ENCODE data around the gene EFCAB11. TPM values are rescaled to one million over a fixed set of nuclear protein-coding genes. Genes with fewer than 3 reads are reported as not detected.

The EFCAB11 gene
- total and polyA plus RNA-seq, 11 donors = 0.79 to 4.6 (median 3.3) TPM

DNA sequence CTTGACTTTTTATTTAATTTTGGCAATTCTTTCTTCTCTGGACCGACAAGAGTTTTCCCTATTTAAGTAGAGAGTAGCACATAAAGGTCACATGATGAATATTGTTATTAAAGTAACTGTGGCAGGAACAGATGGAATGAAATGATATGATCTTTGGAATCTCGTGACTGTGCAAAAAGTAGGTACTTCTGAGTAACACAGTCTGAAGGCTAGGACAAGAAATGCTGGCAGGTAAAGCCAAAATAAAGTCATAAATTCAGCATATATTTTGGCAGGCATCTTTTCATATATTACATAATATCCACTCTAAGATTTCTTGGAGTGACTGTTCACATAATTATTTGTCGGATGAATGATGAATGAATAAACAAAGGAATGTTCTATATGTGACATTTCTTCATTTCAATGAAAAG lies 121.4 kb downstream of the EFCAB11 start:
- WGBS, 4 donors = 72 to 83% (median 77%) methylated on average over 3 of the region's 3 CpGs
- H3K27me3 ChIP-seq = no peaks in the 10 kb centered on the region
- no peaks in the 10 kb centered on the region for H3K4me1 ChIP-seq
- ATAC-seq (no peak), DNase-seq (no peak)
- H3K27ac ChIP-seq = no peak overlapping the region
- no peak overlapping the region for H3K4me3 ChIP-seq
- H3K36me3 ChIP-seq = no peaks in the 10 kb centered on the region
- intact Hi-C loops (cut with DNase I) = no loop called here
- TF ChIP-seq, protein P1, sequence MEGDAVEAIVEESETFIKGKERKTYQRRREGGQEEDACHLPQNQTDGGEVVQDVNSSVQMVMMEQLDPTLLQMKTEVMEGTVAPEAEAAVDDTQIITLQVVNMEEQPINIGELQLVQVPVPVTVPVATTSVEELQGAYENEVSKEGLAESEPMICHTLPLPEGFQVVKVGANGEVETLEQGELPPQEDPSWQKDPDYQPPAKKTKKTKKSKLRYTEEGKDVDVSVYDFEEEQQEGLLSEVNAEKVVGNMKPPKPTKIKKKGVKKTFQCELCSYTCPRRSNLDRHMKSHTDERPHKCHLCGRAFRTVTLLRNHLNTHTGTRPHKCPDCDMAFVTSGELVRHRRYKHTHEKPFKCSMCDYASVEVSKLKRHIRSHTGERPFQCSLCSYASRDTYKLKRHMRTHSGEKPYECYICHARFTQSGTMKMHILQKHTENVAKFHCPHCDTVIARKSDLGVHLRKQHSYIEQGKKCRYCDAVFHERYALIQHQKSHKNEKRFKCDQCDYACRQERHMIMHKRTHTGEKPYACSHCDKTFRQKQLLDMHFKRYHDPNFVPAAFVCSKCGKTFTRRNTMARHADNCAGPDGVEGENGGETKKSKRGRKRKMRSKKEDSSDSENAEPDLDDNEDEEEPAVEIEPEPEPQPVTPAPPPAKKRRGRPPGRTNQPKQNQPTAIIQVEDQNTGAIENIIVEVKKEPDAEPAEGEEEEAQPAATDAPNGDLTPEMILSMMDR (IDR thresholded peaks at IDR 0.05) = no peak
- TF ChIP-seq POLR2A (IDR thresholded peaks at IDR 0.05) = no peak
- peaks cover 0 to 5% (median 0%) of the 10 kb centered on the region in 12 donors for H3K9me3 ChIP-seq

DNA sequence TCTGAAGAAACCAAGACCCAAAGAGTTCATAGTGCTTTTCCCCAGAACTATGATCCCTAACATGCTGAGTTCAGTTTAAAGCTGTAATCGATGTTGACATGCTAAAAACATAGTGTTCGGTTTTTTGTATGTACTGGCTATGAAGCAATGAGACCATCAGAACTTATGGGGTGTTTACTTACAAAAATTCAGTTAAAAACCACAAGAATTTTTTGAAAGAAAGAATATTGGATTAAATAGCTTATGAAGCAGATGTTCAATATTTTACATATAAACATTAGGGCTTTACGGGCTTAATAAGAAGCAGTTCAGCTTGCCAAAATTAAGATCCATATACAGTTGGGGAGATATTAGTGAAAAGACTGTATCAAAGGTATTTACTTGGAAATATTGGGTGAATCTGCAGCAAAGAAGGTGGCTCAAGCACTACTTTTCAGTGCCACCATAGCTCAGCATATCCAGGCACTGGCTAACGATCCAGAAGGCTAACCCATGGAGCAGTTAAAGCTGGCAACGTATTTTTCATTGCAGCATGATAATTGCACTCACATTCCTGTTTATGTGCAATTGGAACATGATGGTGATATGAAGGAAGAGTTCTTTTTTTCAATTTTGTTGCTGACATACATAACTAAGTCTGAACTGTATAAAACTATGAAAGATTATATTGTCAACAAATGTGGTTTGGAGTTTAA lies 125.9 kb downstream of the EFCAB11 start:
- no peak overlapping the region for H3K27ac ChIP-seq
- H3K27me3 ChIP-seq = no peaks in the 10 kb centered on the region
- no peaks in the 10 kb centered on the region for H3K36me3 ChIP-seq
- H3K4me1 ChIP-seq = no peaks in the 10 kb centered on the region
- intact Hi-C loops (cut with DNase I) = no loop called here
- WGBS, 4 donors = 89 to 93% (median 91%) methylated on average over 5 of the region's 5 CpGs
- ATAC-seq (no peak), DNase-seq (no peak)
- TF ChIP-seq, protein P1 (IDR thresholded peaks at IDR 0.05) = no peak
- TF ChIP-seq POLR2A (IDR thresholded peaks at IDR 0.05) = no peak
- peaks cover 0 to 11% (median 3%) of the 10 kb centered on the region in 12 donors for H3K9me3 ChIP-seq
- H3K4me3 ChIP-seq = no peak overlapping the region

DNA sequence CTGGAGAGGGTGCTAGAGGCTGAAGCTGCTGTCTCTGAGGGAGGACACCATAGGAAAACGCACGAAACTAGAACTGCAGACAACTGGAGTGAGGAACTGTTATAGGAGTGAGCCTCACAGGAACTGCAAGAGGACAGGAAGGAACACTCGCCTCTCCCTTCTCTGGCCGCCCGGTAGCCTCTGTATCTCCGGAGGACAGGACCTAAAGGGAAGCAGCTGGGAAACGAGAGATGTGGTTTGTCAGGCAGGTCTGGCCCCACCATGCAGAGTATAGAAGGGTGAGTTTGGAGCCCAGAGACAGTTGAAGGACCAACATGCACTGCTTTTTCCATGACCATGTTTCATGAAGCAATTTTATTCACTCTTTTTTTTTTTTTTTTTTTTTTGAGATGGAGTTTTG lies 127.3 kb downstream of the EFCAB11 start:
- Histone ChIP-seq H3K27me3 (no peaks in the 10 kb centered on the region), H3K4me1 (no peaks in the 10 kb centered on the region), H3K27ac (no peak overlapping the region), H3K4me3 (no peak overlapping the region), H3K9me3 (peaks cover 0 to 19% (median 10%) of the 10 kb centered on the region in 12 donors), H3K36me3 (no peaks in the 10 kb centered on the region)
- intact Hi-C loops (cut with DNase I) = no loop called here
- WGBS, 4 donors = 47 to 61% (median 58%) methylated on average over 7 of the region's 7 CpGs
- no peak for ATAC-seq
- TF ChIP-seq, protein P1 (IDR thresholded peaks at IDR 0.05) = no peak
- TF ChIP-seq POLR2A (IDR thresholded peaks at IDR 0.05) = no peak
- DNase-seq = no peak

DNA sequence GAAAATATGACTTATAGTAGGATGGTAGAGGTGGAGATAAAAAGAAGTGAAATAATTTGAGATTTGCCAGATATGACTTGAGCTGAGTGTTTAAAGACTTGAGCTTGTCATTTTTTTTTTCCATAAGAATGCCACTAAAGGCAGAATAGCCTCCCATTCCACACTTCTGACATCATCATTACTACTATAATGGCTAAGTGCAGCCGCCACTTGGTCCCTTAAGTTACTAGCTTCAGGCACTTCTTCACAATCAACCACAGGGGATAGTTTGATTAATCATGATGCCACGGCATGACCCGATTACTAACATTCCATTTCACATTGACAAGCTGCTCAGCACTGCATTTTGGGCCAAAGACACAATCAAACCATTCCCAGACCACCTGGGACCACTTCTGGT lies 127.9 kb downstream of the EFCAB11 start:
- H3K27ac ChIP-seq = no peak overlapping the region
- TF ChIP-seq, protein P1 (IDR thresholded peaks at IDR 0.05) = no peak
- TF ChIP-seq POLR2A (IDR thresholded peaks at IDR 0.05) = no peak
- ATAC-seq (no peak), DNase-seq (no peak)
- peaks cover 0 to 19% (median 10%) of the 10 kb centered on the region in 12 donors for H3K9me3 ChIP-seq
- intact Hi-C loops (cut with DNase I) = no loop called here
- no peaks in the 10 kb centered on the region for H3K36me3 ChIP-seq
- no peaks in the 10 kb centered on the region for H3K4me1 ChIP-seq
- WGBS, 4 donors = 82 to 90% (median 88%) methylated on average over 3 of the region's 3 CpGs
- H3K4me3 ChIP-seq = no peak overlapping the region
- no peaks in the 10 kb centered on the region for H3K27me3 ChIP-seq
